GM19043 (cell line): ENCODE measurements around the gene CRKL.

Source experiments
- ATAC-seq: cut with Tn5 transposase; IDR thresholded peaks from one replicate; pipeline ENCODE4 v1.9.1; 2021; ENCODE audit warnings: low read depth; ENCODE audit not compliant: unreplicated experiment

The CRKL gene

DNA sequence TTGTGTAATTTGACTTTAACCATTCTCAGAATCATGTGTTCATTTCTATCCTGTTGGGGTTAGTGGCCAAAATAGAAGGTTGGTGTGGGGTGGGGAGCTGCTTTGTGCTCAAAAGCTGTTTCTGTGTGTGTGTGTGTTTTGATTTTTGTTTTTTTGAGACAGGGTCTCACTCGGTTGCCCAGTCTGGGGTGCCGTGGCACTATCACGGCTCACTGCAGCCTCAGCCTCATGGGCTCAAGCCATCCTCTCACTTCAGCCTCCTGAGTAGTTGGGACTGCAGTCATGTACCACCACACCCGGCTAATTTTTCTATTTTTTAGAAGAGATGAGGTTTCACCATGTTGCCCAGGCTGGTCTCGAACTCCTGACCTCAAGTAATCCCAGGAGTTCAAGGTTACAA is 31.8 kb downstream of the CRKL start:
- no peak for ATAC-seq

DNA sequence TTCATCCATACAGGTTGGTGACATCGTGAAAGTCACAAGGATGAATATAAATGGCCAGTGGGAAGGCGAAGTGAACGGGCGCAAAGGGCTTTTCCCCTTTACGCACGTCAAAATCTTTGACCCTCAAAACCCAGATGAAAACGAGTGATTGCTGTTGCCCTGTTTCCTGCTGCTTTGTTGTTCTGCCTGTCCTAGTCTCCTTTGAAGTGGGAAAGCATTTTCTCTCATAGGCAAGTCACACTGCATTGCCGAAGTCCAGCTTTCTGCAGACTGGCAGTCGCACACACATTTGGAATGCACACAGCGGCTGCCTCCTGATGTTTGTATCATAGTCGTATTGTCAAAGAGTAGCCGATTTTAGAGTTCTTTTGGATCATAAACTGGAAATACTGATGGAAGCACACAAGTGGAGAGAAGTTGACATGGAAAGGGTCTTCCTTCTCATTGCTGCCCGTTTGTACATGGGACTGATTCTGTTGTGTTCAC is 32.5 kb downstream of the CRKL start:
- ATAC-seq, result no peak

DNA sequence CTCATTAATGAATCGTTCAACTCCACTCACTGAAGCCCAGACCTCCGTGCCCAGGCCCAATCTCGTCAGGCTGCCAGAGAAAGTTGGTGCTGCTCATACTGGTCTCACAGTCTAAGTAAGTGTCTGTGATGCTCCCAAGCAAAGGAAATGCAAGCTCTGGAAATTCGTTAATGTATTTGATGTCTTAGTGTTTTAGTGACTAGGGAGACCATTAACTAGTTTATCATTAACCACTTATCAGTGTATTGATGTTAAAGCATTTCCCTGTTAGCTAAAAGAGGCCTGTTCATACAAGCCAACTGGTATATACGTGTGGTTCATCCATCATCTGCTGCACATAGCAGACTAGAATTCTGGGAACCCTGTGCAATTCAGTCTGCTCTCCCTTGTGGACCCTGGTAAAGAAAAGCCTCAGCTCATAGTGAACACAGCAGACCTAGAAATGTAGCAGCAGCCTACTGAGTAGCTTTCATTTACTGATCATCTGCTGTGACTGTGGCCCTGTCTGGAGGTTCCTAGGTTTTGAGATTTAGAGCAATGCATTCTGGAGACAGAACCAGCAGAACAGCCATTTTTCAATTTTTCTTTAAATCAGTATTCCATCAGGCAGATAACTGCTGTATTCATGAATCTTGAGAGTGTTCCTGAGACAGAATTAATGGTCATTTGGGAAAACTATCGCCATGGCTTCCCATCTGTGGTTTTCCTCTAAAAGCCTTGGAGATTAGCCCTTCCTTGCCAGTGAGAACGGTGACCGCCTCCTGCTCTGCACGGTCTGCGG is 34.1 kb downstream of the CRKL start:
- no peak for ATAC-seq

DNA sequence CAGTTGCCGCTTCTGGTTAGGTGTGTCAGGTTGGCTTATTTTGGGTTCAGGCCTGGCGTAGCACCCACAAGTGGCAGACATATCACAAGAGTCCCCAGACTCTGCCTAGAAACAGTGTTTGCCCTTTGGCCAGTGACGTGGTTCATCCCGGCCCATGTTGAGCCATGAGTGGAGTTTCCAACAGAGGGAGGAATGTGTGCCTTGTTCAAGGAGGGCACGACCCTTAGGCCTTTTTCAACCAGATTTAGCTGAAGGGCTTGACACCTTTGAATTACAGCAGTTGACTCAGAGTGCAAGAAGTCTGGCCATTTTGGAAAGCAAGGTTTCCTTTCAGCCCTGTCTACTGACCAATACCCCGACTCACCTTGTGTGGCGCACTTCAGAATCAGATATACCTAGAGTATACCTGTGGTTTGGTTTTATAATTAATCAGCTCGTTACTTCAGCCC is 34.7 kb downstream of the CRKL start:
- no peak for ATAC-seq

DNA sequence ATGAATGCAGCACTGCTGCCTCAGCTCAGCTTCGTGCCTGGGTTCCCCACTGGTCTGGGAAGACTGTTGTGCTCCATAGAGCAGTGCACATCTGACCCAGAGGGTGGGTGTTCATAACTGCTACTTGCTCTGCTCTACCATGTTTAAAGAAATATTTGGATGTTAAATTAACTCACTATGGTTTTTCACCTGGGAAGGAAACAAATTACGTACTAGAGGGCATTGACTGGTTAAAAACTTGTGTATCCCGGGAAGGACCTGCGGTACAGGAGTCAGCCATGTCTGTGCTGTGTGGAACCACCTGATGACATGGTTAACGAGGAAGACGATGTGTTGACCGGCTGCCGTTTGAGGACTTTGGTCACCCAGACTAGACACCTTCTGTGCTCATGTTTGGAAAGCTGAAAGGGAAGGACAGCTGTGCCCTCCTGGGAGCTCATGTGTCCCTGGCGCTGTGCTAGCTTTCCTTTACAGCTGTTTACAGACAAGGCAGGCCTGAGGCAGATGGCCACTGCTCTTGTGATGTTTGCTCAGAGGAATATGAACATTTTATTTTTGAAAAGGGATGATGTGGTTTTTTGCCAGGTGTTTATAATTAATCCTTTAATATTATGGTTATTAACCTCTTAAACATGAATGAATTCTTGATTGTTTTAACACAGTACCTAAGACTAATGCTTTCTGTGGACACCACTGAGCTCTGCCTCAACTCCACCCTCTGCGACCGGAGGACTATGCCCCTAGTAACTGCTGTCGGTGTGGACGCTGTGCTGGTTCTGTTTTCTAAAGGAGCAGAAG is 35.5 kb downstream of the CRKL start:
- no peak for ATAC-seq

DNA sequence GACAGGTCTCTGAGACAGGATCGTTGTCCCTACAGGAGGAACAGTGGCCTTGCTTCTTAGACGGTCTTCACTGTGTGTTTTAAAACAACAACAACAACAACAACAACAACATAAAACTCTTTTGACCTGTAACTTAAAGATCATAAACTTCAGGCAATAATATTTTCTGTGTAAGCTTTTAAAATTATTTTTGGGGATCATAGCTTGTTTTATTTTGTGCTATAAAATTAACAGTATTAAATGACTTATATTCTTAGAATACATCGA is 36.1 kb downstream of the CRKL start:
- ATAC-seq, result no peak

DNA sequence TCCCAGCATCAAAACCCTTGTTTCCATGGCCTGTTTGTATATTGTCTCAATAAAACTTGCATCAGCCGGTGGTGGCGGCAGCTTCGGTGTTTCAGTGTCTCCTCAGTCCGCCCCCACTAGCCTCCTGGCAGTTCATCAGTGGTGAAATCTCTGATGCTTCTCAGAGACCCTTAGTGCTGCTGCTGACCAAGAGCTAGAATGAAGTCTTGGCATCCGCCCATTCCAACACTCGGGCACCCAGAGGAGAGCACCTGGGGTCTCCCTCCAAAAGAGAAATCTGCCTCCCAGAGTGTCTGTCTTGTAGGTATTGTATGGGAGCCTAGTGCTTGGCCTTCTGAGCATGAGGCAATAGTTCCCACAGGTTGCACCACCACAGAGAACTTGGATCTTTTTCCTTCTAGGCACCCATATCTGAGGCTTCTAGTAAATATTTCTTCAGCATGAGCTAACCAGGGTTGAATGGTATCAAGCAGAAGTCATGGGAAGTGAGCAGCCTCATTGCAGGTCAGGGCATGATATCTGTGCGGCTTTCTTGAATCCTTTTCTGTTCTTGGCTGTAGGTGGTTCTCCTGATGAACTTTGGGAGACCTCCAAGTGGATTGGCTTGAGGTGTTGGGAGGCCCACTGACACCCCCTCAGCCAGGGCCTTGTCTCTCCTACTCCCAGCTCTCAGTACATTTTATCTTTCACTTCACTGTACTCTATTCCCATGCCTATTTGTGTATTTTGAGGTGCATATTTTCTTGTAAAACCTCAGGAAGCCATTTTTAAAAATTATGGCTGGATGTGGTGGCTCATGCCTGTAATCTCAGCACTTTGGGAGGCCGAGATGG is 36.7 kb downstream of the CRKL start:
- no peak for ATAC-seq

DNA sequence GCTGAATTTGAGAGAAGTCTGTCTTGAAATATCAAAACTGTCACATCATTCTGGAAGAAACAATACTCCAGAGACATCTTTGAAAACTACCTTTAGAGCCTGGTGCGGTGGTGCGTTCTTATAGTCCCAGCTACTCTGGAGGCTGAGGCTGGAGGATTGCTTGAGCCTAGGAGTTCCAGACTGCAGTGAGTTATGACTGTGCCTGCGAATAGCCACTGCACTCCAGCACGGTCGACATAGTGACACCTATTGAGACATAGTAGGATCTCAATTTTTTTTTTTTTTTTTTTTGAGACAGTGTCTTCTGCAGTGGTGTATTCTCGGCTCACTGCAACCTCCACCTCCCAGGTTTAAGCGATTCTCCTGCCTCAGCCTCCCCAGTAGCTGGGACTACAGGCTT is 38.3 kb downstream of the CRKL start:
- no peak for ATAC-seq

DNA sequence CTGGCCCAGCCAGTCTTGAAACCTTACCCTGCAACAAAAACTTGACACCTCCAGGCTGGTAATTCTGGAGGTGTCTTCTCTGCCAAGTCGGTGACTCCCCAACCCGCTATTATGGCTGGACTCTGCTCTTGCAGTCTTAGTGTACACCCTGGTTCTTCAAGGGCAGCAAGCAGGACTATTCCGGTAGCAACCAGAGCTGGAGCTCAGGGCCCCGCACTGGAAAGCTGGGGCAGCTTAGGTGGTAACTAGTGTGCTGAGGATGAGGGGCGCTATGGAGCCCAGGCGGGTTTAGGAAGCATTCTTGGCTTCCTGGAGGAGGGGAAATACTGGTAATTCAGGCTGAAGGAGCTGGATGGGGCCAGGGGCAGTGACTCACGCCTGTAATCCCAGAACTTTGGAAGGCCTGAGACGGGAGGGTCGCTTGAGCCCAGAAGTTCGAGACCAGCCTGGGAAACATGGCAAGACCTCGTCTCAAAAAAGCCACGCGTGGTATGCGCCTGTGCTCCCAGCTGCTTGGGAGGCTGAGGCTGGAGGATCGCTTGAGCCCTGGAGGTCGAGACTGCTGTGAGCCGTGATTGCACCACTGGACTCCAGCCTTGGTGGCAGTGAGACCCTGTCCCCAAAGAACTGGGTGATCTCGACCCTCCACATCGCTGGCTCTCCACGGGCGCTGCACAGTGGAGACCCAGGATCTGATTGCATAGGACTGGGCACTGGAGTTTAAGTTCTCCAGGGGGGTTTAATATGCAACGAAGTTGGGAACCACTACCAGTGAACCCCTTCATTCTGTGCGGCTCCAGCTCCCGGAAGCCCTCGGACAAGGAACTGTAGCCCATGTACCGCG is 39.3 kb downstream of the CRKL start:
- no peak for ATAC-seq

DNA sequence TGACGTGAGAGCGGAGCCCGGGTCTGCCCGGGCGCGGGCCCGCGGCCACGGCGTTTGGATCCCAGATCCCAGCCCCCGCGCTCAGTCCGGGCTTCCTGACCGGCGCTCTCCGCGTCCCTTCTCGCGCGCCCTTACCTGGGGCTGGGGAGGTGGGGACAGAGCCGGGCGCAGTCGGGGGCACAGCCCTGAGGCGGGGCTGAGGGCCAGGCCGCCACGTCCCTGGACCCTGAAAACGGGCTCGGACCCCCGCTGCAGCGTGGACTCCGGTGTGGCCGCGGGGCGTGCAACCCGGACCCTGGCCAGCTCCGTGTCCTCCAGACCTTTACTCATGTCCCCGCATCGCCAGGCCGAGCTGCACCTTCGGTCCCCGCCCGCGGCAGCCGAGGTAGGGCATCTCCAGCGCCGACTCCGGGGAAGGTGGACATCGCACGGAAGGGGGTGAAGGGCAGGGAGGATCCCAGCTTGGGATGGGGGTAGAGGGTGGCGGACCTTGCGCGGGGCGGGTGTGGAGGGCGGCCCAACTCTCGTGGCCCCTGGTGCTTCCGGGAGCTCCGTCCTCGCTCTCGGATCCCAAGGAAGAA is 40.0 kb downstream of the CRKL start:
- ATAC-seq, result no peak

DNA sequence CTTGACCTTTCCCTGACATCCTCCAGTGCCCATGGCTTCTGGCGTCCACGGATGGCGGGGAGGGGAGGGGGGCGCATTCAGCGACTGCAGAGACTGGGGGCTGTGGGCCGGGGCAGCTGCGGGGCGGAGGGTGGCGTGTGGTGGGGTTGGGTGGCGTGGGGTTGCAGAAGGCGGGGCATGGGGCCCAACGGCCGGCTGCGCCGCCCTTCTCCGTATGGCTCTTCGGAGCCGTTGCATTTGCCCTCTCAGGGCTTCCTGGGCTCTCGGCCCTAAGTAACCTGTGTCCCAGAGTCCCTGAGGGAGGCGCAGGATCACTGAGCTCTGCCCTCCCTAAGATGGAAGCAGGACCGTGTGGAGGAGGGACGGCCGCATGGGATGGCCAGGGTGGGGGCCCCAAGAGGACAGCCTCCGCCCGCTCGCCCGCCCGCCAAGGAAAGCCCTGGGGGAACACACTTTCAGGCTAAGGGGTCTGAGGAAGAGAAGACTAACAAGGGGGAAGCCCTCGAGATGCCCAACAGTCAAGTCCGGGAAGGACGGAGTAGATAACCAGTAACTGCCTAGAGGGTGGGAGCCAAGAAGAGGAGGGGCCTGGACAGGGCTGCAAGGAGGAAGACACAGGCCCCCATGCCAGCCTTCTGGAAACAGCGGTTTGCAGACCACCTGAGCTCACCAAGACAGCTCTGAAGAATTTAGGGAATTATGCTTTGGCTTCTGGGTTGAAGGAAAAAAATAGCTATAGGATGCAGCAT is 40.6 kb downstream of the CRKL start:
- no peak for ATAC-seq

DNA sequence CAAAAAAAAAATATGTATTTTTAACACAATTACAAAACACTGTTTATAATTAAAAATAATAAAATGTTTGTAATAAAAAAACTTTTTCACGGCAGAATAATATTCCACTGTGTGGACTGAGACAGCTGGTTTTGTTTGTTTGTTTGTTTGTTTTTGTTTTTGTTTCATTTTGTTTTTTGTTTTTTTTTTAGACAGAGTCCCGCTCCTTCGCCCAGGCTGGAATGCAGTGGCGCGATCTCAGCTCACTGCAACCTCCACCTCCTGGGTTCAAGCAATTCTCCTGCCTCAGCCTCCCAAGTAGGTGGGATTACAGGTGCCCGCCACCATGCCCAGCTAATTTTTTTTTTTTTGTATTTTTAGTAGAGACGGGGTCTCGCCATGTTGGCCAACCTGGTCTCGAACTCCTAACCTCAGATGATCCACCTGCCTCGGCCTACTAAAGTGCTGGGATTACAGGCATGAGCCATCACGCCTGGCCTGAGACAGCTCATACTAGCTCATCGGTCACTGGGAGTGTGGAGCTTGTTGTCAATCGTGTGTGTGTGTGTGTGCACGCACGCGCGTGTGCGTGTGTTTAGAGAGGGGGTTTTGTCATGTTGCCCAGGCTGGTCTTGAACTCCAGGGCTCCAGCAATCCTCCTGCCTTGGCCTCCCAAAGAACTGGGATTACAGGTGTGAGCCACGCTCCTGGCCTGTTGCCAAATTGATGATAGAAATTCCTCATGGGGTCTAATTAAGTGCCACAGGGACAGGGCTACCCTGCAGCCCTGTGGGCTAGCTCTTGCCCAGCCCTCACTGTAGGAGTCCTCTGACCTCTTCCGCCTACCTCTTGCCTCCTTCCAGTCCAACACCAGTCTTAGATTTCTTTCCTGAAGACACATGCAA is 42.6 kb downstream of the CRKL start:
- no peak for ATAC-seq

DNA sequence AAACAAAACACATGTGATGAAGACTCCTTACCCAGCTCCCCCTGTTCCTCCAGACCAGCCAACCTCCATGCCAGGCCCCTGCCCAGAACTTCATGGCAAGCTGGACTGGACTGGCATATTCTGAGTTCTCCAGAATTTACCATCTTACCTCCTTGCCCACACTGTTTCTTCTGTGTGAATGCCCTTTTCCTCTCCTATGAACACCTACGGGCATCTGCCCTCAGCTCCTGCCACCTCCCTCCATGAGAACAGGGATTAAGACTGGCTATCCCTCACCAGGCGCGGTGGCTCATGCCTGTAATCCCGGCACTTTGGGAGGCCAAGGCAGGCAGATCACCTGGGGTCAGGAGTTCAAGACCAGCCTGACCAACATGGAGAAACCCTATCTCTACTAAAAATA is 43.4 kb downstream of the CRKL start:
- no peak for ATAC-seq

DNA sequence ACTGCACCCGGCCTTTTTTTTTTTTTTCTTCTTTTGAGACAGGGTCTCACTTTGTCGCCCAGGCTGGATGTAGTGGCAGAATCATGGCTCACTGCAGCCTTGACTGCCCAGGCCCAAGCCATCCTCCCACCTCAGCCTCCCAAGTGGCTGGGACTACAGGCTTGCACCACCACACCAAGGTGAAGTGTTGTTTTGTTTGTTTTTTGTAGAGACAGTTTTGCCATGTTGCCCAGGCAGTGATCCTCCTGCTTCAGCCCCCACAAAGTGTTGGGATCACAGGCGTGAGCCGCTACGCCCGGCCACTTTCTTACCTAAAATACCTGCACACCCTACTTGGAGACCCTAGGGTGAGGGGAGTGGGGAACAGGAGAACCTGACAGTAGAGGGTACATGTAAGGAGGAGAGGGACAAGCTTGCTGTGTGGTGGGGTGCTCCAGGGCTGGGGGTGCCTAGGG is 45.3 kb downstream of the CRKL start:
- ATAC-seq, result no peak

DNA sequence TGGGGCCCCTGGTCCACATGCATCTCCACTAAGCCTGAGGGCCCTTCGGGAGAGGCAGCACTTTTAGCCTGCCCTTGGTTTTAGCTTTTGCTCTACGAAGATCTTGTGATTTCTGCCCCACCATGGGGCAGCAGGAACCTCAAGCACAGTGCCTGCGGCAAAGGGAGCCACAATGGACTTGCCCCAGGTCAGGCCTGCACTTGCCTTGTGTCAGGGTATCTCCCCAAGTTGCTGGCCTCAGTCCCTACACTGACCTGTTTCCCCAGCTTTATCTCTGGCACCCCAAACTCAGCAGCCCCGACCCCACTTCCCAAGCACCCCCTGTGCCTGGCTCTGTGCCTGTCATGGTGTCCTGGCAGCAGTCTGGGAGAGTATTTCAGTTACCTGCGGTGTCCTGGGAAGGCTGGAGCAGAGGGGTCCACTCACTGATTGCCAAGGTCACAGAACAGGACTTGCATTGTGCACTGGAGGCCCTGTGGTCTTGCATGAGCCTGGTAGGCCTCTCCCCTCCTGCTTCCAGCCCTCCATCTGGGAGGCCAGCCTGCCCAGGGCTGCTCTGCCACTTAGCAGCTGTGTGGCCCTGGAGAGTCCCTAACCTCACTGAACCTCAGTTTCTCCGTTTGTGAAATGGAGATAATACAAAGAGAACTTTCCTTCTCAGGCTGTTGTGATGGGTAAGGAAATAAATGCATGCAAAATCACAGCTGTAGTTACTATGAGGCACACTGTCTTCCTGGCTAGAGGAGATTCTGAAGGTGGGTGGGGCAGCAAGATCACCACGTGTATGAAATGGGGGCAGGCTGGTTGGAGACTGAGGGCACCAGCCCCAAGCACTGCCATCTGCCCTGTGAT is 46.2 kb downstream of the CRKL start:
- ATAC-seq, result no peak

DNA sequence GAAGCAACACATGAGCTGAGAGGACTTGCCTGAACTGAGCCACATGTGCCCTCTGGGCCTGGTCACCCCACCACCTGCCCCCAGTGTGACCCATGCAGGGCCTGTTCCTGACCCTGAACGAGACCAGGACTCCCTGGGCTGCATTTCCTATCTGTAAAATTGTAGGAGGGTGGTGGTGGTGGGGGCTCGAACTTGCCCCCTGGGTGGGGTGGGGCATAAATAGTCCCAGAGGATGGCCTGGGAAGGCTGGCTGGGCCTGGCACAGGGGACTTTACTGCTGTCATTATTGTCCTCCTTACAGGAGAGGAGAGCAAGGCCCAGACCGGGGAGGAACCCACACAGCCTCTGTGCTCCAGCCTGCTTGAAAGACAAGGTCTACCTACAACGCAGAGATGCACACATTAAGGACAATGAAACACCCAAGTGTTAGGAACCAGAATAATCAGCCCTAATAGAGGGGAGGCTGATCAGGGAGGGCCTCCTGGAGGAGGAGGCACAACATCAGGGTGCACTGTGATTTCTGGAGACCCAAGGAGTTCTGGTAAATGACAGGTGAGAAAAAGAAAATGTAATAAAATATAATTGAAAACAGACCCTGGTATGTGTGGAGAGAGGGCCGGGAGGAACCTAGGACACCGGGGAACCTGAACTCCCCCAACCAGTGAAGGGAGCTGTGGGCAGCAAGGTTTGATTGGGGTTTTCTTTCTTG is 47.0 kb downstream of the CRKL start:
- no peak for ATAC-seq

DNA sequence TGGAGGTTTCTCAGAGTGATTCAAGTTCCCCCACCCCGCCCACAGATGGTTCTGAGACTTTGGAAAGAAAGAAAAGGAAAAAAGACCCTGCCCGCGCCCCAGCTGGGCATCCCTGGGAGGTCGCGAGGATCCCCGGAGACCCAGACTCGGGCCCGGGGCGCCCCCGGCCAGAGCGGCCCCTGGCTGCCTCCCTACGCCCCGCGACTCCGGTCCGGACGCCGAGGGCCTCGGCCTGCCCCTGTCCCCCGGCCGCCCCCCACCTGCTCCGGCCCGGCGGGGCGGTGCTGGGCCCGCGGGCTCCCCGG is 47.5 kb downstream of the CRKL start:
- no peak for ATAC-seq
